ENCODE data around the gene XRCC3.

The XRCC3 gene

GRCh38 chr14:103705504-103706284 lies 9.6 kb downstream of the XRCC3 start:
- no peak for DNase-seq

GRCh38 chr14:103705118-103705503 lies 10.1 kb downstream of the XRCC3 start:
- no peak for DNase-seq

GRCh38 chr14:103704708-103705107 lies 10.5 kb downstream of the XRCC3 start:
- no peak for DNase-seq

- no peak for DNase-seq
Observed at GRCh38 chr14:103703433-103704385, 11.5 kb downstream of the XRCC3 start.

- no peak for DNase-seq
Observed at GRCh38 chr14:103702497-103703432, 12.5 kb downstream of the XRCC3 start.

GRCh38 chr14:103702095-103702494 lies 13.2 kb downstream of the XRCC3 start:
- DNase-seq = no peak

- DNase-seq = no peak
Observed at GRCh38 chr14:103700753-103701490, 14.3 kb downstream of the XRCC3 start.

GRCh38 chr14:103699901-103700752 lies 15.1 kb downstream of the XRCC3 start:
- no peak for DNase-seq

- DNase-seq = no peak
Observed at GRCh38 chr14:103699261-103699661, 16.0 kb downstream of the XRCC3 start.

- no peak for DNase-seq
Observed at GRCh38 chr14:103698380-103699260, 16.6 kb downstream of the XRCC3 start.

- no peak for DNase-seq
Observed at GRCh38 chr14:103697603-103698379, 17.5 kb downstream of the XRCC3 start.

GRCh38 chr14:103697206-103697602 lies 18.0 kb downstream of the XRCC3 start:
- no peak for DNase-seq

GRCh38 chr14:103696466-103697071 lies 18.7 kb downstream of the XRCC3 start:
- no peak for DNase-seq

GRCh38 chr14:103696070-103696402 lies 19.2 kb downstream of the XRCC3 start:
- DNase-seq = no peak

GRCh38 chr14:103695296-103696069 lies 19.8 kb downstream of the XRCC3 start:
- DNase-seq = no peak

- no peak for DNase-seq
Observed at GRCh38 chr14:103694572-103695026, 20.7 kb downstream of the XRCC3 start.

GRCh38 chr14:103693515-103693914 lies 21.7 kb downstream of the XRCC3 start:
- DNase-seq = no peak

- DNase-seq = no peak
Observed at GRCh38 chr14:103692871-103693270, 22.4 kb downstream of the XRCC3 start.
